Cardiac fibroblast (primary cell): ENCODE data around the gene SH3RF2.
"Not testable (repeated sequence)": the region's sequence is repeated elsewhere in the genome, so short reads cannot be mapped to it uniquely, and the experiment has no call there.

ENCODE experiments used
- DNase-seq, 2 donors: peaks; one replicate each; pipeline versions ENCODE4 v3.0.0 to v3.0.0-alpha.2; 2010; ENCODE audit warnings: low read depth in 2 of 2
- H3K4me3 ChIP-seq, 2 donors: replicated peaks in 1 of 2; 1 replicate in 1 of 2; 2 replicates in 1 of 2; pipeline ENCODE4 v1.5.1; 2011; ENCODE audit warnings: low read depth in 2 of 2, low read length in 2 of 2, mild to moderate bottlenecking in 2 of 2, moderate library complexity in 1 of 2
- CTCF ChIP-seq: IDR thresholded peaks from one replicate; pipeline ENCODE4 v1.5.1; 2011; ENCODE audit warnings: low read depth, mild to moderate bottlenecking, low read length, inconsistent platforms

The SH3RF2 gene

GRCh38 chr5:145957388-145957787 is 21.0 kb downstream of the SH3RF2 start:
- no peak for DNase-seq
- TF ChIP-seq CTCF, result no peak

GRCh38 chr5:145958436-145958835 is 22.1 kb downstream of the SH3RF2 start:
- H3K4me3 ChIP-seq, result no peak overlapping the region
- TF ChIP-seq CTCF, result no peak
- no peak for DNase-seq

More at GRCh38 chr5:145957388-145957787, 21.0 kb downstream of the SH3RF2 start:
- no peak overlapping the region for H3K4me3 ChIP-seq

- DNase-seq, result no peak
- no peak overlapping the region for H3K4me3 ChIP-seq
- no peak for TF ChIP-seq CTCF
Observed at GRCh38 chr5:145960166-145960565, 23.8 kb downstream of the SH3RF2 start.

- no peak for TF ChIP-seq CTCF
- H3K4me3 ChIP-seq, result no peak overlapping the region
- no peak for DNase-seq
Observed at GRCh38 chr5:145960848-145961600, 24.6 kb downstream of the SH3RF2 start.

DNA sequence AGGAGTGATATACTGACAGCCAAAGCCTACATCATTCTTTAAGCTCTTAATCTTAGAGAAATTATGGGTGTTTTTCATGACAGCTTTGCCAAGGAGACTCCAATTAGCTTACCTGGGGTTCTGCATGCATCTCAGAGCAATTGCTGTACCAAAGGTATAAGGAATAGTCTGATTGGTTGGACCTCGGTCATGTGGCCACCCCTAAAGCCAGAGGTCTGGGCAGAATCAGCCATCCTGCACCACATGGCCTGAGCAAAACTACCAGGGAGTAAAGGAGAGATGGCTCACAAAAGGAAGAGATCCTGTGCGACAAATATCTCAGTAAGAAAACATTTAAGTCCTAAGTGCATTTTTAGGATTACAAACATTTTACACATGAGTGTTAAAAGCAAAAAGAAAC is 25.6 kb downstream of the SH3RF2 start:
- TF ChIP-seq CTCF, result no peak
- no peak overlapping the region for H3K4me3 ChIP-seq
- no peak for DNase-seq

DNA sequence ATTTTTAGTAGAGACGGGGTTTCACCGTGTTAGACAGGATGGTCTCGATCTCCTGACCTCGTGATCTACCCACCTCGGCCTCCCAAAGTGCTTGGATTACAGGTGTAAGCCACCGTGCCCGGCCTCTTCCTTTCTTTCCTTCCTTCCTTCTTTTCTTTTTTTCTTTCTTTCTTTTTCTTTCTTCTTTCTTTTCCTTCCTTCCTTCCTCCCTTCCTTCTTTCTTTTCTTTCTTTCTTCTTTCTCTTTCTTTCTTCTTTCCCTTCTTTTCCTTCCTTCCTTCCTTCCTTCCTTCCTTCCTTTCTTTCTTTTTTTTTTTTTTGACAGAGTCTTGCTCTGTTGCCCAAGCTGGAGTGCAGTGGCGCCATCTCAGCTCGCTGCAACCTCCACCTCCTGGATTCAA is 27.6 kb downstream of the SH3RF2 start:
- H3K4me3 ChIP-seq, DNase-seq: not testable (repeated sequence)

- H3K4me3 ChIP-seq, result no peak overlapping the region
- peak; percentile 31 to 43 for DNase-seq
- TF ChIP-seq CTCF, result no peak
Observed at GRCh38 chr5:145965804-145966203, 29.4 kb downstream of the SH3RF2 start.
